A673 (cell line): ENCODE data around the gene URB1. TPM values are rescaled to one million over a fixed set of nuclear protein-coding genes. Genes with fewer than 3 reads are reported as not detected.

Experiments used
- BruUV-seq: library from RNA; stranded (reverse); fragments of 400-500 nt; replicated peaks from 2 replicates; lab custom pipeline; 2021; lab: Mats Ljungman, UMichigan
- CTCF ChIA-PET: fragments of 300-600 bp; sonication (Branson Sonifier 250); formaldehyde crosslinking; loops from one replicate; lab custom pipeline; 2022; ENCODE audit warnings: antibody characterized with exemption; lab: Charles Lee
- POLR2A ChIA-PET: fragments of 300-600 bp; sonication (Branson Sonifier 250); formaldehyde crosslinking; loops from one replicate; lab custom pipeline; 2022; ENCODE audit warnings: antibody characterized with exemption; ENCODE audit not compliant: low non-redundant PET; lab: Charles Lee
- DNase-seq: peaks from one replicate; pipeline ENCODE4 v3.0.0-alpha.2; 2015; ENCODE audit warnings: low spot score
- H3K27ac ChIP-seq: fragments of 200-600 bp; sonication (generic); 2 replicates; pipeline ENCODE4 v1.5.1; 2016; ENCODE audit warnings: mixed run types, low read depth, mild to moderate bottlenecking, mixed read lengths, antibody characterized with exemption, low read length; ENCODE audit not compliant: poor library complexity, severe bottlenecking
- H3K27me3 ChIP-seq: fragments of 200-600 bp; sonication (generic); replicated peaks from 2 replicates; pipeline ENCODE4 v1.6.1; 2017; ENCODE audit warnings: mixed run types, low read depth, mild to moderate bottlenecking, mixed read lengths, antibody characterized with exemption, low read length; ENCODE audit not compliant: insufficient read depth, poor library complexity
- H3K36me3 ChIP-seq: fragments of 200-600 bp; sonication (generic); 2 replicates; pipeline ENCODE4 v1.6.1; 2016; ENCODE audit warnings: mixed run types, mild to moderate bottlenecking, mixed read lengths, antibody characterized with exemption, low read length; ENCODE audit not compliant: insufficient read depth, poor library complexity, severe bottlenecking
- H3K4me1 ChIP-seq: fragments of 200-600 bp; sonication (generic); 2 replicates; pipeline ENCODE4 v1.6.1; 2017; ENCODE audit warnings: mixed run types, mild to moderate bottlenecking, mixed read lengths, antibody characterized with exemption, low read length; ENCODE audit not compliant: insufficient read depth, poor library complexity, severe bottlenecking
- H3K4me3 ChIP-seq: fragments of 200-600 bp; sonication (generic); 2 replicates; pipeline ENCODE4 v1.5.1; 2016; ENCODE audit warnings: low read depth, mixed run types, mild to moderate bottlenecking, mixed read lengths, low read length; ENCODE audit not compliant: poor library complexity, severe bottlenecking
- H3K9me3 ChIP-seq: fragments of 200-600 bp; sonication (generic); 2 replicates; pipeline ENCODE4 v1.6.1; 2016; ENCODE audit warnings: mixed run types, low read depth, mild to moderate bottlenecking, mixed read lengths, antibody characterized with exemption, low read length; ENCODE audit not compliant: poor library complexity, severe bottlenecking
- EZH2 ChIP-seq: fragments of 200-600 bp; sonication (generic); IDR thresholded peaks from 2 replicates; pipeline ENCODE4 v1.6.1; 2017; ENCODE audit warnings: borderline replicate concordance, low read depth, mild to moderate bottlenecking, mixed read lengths, antibody characterized with exemption, low read length; ENCODE audit not compliant: poor library complexity, severe bottlenecking
- intact Hi-C: fragments of 100-400 bp; cut with micrococcal nuclease; formaldehyde crosslinking; loops from one replicate; pipeline ENCODE4 v1.10.0; 2022; ENCODE audit not compliant: unreplicated experiment
- total RNA-seq: library from RNA; stranded (reverse); gene quantifications from 2 replicates; pipeline ENCODE4 v1.2.3, GENCODE V29; 2021
- TF ChIP-seq, protein P1 (sequence below): fragments of 300-800, 200-600 bp; sonication (generic); conservative IDR thresholded peaks from 2 replicates; pipeline ENCODE4 v1.5.1; 2017; ENCODE audit warnings: low read depth, mild to moderate bottlenecking, antibody characterized with exemption, low read length, moderate library complexity, mixed read lengths

URB1 gene
- total RNA-seq, 1 experiment from 2014 or later, result 30.5 TPM

DNA sequence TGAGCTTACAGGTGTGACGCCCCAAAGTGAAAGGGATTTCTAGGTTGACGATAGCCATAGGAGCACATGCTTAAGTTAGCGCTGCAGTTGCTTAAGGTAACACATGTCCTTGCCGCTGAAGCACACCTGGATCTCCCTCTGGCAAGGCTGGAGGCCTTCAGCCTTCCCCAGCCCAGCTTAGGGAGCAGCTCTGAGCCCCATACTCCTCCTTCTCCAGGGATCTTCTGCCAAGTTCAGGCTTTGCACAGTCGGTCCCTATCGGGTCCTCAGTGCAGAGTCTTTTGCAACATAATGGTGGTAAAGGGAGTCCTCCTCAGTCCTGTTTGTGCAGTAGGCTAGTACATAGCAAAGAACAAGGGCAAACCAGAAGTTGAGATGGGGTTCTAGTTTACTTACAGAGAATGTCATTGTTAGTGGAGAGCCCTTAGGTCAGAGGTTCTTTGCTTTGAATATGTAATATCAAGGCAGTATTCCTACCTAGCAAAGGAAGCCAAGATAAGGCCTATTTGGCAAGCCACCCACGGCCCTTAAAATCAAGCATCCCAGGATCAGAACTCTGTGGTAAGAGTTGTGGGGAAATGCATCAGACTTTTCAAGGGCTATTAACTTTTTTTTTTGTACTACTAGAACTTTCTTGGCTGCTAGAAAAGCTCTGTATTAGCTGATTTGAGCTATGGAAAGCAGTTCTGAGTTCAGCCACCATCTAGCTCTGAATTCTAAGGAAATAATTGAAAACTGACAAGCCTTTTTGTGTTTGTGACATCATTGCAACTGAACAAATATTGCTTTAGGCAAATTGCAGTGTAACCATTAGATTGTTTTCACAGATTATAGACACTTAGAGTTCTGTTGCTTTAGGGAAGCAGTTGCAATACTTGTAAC, 21.1 kb upstream of the URB1 start:
- TSS peak; percentile 20 for BruUV-seq
- CTCF ChIA-PET, result interaction anchor here (0.9 kb wide), 1 partner anchor 187 kb away, joined by 9 read pairs; no protein-coding TSS in a partner anchor
- H3K27me3 ChIP-seq, result no peaks in the 10 kb centered on the region

DNA sequence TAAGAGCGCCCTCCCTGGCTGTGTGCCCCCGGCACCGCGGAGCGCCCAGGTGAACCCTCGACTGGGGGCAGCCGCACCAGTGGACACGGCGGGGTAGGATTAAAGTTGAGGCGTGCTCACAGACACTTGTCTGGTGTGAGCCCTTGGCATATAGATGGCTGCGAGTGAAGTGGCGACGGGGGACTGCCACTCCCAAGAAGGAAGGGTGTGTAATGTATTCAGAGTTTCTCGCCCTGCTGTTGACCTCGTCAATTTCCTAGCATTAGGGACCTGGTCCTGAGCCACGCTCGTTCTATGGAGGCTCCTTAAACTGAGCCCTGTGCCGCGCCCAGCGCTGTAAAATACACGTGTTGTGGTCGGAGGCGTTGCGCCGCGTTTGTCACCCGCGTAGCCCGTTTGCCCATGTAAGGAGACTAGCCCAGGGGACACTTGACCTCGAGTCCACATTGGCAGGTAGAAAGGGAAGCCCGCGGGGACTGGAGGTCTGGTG, 20.2 kb upstream of the URB1 start:
- DNase-seq, result peak; percentile 36
- H3K9me3 ChIP-seq, result no peaks in the 10 kb centered on the region
- ChIA-PET CTCF (no interaction called here), POLR2A (no interaction called here)
- intact Hi-C loops, result no loop called here
- no TSS peak for BruUV-seq
- TF ChIP-seq EZH2, result no peak
- TF ChIP-seq, protein P1, sequence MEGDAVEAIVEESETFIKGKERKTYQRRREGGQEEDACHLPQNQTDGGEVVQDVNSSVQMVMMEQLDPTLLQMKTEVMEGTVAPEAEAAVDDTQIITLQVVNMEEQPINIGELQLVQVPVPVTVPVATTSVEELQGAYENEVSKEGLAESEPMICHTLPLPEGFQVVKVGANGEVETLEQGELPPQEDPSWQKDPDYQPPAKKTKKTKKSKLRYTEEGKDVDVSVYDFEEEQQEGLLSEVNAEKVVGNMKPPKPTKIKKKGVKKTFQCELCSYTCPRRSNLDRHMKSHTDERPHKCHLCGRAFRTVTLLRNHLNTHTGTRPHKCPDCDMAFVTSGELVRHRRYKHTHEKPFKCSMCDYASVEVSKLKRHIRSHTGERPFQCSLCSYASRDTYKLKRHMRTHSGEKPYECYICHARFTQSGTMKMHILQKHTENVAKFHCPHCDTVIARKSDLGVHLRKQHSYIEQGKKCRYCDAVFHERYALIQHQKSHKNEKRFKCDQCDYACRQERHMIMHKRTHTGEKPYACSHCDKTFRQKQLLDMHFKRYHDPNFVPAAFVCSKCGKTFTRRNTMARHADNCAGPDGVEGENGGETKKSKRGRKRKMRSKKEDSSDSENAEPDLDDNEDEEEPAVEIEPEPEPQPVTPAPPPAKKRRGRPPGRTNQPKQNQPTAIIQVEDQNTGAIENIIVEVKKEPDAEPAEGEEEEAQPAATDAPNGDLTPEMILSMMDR, result no peak
- H3K4me1 ChIP-seq, result peaks cover 17% of the 10 kb centered on the region
- no peaks in the 10 kb centered on the region for H3K27me3 ChIP-seq
- peak overlapping the region; percentile 79 for H3K27ac ChIP-seq
- peak overlapping the region; percentile 67 for H3K4me3 ChIP-seq
- no peaks in the 10 kb centered on the region for H3K36me3 ChIP-seq

More for the DNA sequence above, 21.1 kb upstream of the URB1 start:
- Histone ChIP-seq H3K27ac (no peak overlapping the region), H3K9me3 (no peaks in the 10 kb centered on the region), H3K36me3 (no peaks in the 10 kb centered on the region), H3K4me3 (peak overlapping the region; percentile 67), H3K4me1 (peaks cover 17% of the 10 kb centered on the region)
- no peak for TF ChIP-seq EZH2
- TF ChIP-seq, protein P1, result no peak
- peak; percentile 39 for DNase-seq
- intact Hi-C loops, result loop anchor here (2.0 kb wide), 1 partner anchor 149 kb away; no protein-coding TSS in a partner anchor
- POLR2A ChIA-PET, result no interaction called here

DNA sequence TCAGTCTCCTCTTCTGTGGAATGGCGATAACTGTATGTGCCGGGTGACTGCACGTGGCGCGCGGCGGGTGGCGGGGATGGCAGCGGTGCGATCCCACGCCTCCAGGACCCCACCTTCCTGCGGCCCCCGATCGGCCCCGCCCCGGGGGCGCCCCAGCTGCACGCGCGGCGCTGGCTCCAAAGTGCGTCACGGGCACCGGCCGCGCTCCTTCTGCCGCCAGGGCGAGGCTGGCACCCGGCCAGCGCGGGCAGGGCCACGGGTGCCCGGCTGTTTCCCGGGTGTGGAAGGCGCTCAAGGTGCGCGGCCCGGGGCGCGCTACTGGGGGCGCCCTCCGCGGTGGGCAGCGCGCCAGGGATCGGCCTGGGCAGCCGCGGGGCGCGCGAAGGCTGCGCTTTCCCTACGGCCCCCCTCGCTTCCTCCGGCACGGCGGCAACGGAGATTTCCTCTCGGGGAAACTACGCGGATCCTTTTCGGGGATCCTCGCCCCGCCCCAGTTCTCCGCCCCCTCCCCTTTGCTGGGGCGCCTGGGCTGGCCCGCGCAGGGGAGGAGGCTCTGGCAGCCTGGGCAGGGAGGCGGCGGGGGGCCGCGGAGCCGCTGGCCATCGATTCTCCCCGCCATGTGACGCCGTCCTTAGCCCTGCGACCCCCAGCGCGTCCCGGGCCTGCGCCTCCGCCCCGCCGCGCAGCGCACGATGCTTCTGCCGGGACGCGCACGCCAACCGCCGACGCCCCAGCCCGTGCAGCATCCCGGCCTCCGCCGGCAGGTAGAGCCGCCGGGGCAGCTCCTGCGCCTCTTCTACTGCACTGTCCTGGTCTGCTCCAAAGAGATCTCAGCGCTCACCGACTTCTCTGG, 19.6 kb upstream of the URB1 start, which contains the start of gene EVA1C:
EVA1C (plus strand) TSS at position 545 of the 853 bp plus-strand sequence; CDS start at position 693, 148 bp downstream.
- Histone ChIP-seq H3K36me3 (no peaks in the 10 kb centered on the region), H3K4me3 (peak within 1 kb of the TSS; percentile 67), H3K27me3 (no peaks in the 10 kb centered on the region), H3K4me1 (peaks cover 17% of the 10 kb centered on the region), H3K9me3 (no peaks in the 10 kb centered on the region), H3K27ac (peak within 1 kb of the TSS; percentile 79)
- intact Hi-C loops, result no loop called here
- ChIA-PET POLR2A (no interaction called here), CTCF (interaction anchor here (1.1 kb wide), 1 partner anchor 188 kb away, joined by 30 read pairs; no protein-coding TSS in a partner anchor)
- no peak for TF ChIP-seq EZH2
- TF ChIP-seq, protein P1, result no peak
- BruUV-seq, result TSS peak; percentile 34
- peak; percentile 63 for DNase-seq
